Mesenchymal stem cell (in vitro differentiated cells and primary cell): ENCODE results near the gene ATOH7.

Experiments used
- DNase-seq: peaks from one replicate; pipeline ENCODE4 v3.0.0-alpha.2; 2013
- H2AFZ ChIP-seq: one replicate; pipeline ENCODE4 v1.6.1; 2013; ENCODE audit warnings: low read depth, mild to moderate bottlenecking, control low read depth, inconsistent platforms, low read length, moderate library complexity
- H2AK5ac ChIP-seq: 2 replicates; pipeline ENCODE4 v1.6.1; 2013; ENCODE audit warnings: low read length, moderate library complexity, mild to moderate bottlenecking, inconsistent platforms; ENCODE audit not compliant: severe bottlenecking
- H2BK120ac ChIP-seq: one replicate; pipeline ENCODE4 v1.6.1; 2013; ENCODE audit warnings: low read depth, mild to moderate bottlenecking, inconsistent platforms, low read length, moderate library complexity
- H2BK12ac ChIP-seq, 2 experiments: one replicate each; pipeline ENCODE4 v1.6.1; 2013; ENCODE audit warnings: inconsistent platforms in 2 of 2, low read length in 2 of 2, mild to moderate bottlenecking in 2 of 2, moderate library complexity in 2 of 2, control low read depth in 1 of 2
- H2BK15ac ChIP-seq: one replicate; pipeline ENCODE4 v1.6.1; 2013; ENCODE audit warnings: mild to moderate bottlenecking, low read depth, inconsistent platforms; ENCODE audit not compliant: poor library complexity, severe bottlenecking
- H2BK5ac ChIP-seq: 2 replicates; pipeline ENCODE4 v1.6.1; 2013; ENCODE audit warnings: low read depth, mild to moderate bottlenecking, low read length, control low read depth, inconsistent platforms; ENCODE audit not compliant: poor library complexity, severe bottlenecking
- H3K14ac ChIP-seq, 2 experiments: one replicate each; pipeline ENCODE4 v1.6.1; 2013; ENCODE audit warnings: inconsistent platforms in 2 of 2, low read length in 2 of 2, control low read depth in 1 of 2, mild to moderate bottlenecking in 1 of 2, moderate library complexity in 1 of 2
- H3K18ac ChIP-seq, 2 experiments: one replicate each; pipeline ENCODE4 v1.6.1; 2013; ENCODE audit warnings: inconsistent platforms in 2 of 2, low read length in 2 of 2, control low read depth in 1 of 2, low read depth in 1 of 2, mild to moderate bottlenecking in 1 of 2
- H3K23ac ChIP-seq, 2 experiments: one replicate each; pipeline ENCODE4 v1.6.1; 2013; ENCODE audit warnings: inconsistent platforms in 2 of 2, low read length in 2 of 2, mild to moderate bottlenecking in 2 of 2, moderate library complexity in 2 of 2, control low read depth in 1 of 2
- H3K27ac ChIP-seq: 2 replicates; pipeline ENCODE4 v1.5.1; 2013; ENCODE audit warnings: mild to moderate bottlenecking, moderate library complexity, low read length, control low read depth, inconsistent platforms; ENCODE audit not compliant: poor library complexity, severe bottlenecking
- H3K27me3 ChIP-seq, 2 experiments: 2 replicates each; pipeline versions ENCODE4 v1.6.1 to v1.7.0; 2013; ENCODE audit warnings: low read length in 2 of 2, mild to moderate bottlenecking in 2 of 2, moderate library complexity in 2 of 2, control low read depth in 1 of 2, inconsistent platforms in 1 of 2; ENCODE audit not compliant: control insufficient read depth in 1 of 2, insufficient read depth in 1 of 2
- H3K36me3 ChIP-seq, 2 experiments: 2 replicates each; pipeline versions ENCODE4 v1.6.1 to v1.7.0; 2013; ENCODE audit warnings: low read length in 2 of 2, control low read depth in 1 of 2, inconsistent platforms in 1 of 2, low read depth in 1 of 2, mild to moderate bottlenecking in 1 of 2; ENCODE audit not compliant: insufficient read depth in 2 of 2, control insufficient read depth in 1 of 2
- H3K4ac ChIP-seq, 2 experiments: one replicate each; pipeline ENCODE4 v1.6.1; 2013; ENCODE audit warnings: inconsistent platforms in 2 of 2, low read length in 2 of 2, mild to moderate bottlenecking in 2 of 2, moderate library complexity in 2 of 2, control low read depth in 1 of 2, low read depth in 1 of 2
- H3K4me1 ChIP-seq: 2 replicates; pipeline ENCODE4 v1.6.1; 2013; ENCODE audit warnings: low read depth, low read length, control low read depth; ENCODE audit not compliant: control insufficient read depth, insufficient read depth
- H3K4me2 ChIP-seq: 2 replicates; pipeline ENCODE4 v1.6.1; 2013; ENCODE audit warnings: low read length, mild to moderate bottlenecking, inconsistent platforms; ENCODE audit not compliant: poor library complexity, severe bottlenecking
- H3K4me3 ChIP-seq, 2 experiments: 2 replicates each; pipeline versions ENCODE4 v1.5.1 to v1.7.0; 2013; ENCODE audit warnings: low read length in 2 of 2, mild to moderate bottlenecking in 2 of 2, control low read depth in 1 of 2, low read depth in 1 of 2; ENCODE audit not compliant: insufficient read depth in 1 of 2
- H3K79me1 ChIP-seq: replicated peaks from 2 replicates; pipeline ENCODE4 v1.6.1; 2013; ENCODE audit warnings: mild to moderate bottlenecking, control low read depth, low read length, inconsistent platforms; ENCODE audit not compliant: poor library complexity, severe bottlenecking
- H3K9ac ChIP-seq: 2 replicates; pipeline ENCODE4 v1.7.0; 2013; ENCODE audit warnings: mild to moderate bottlenecking, low read length, moderate library complexity
- H3K9me3 ChIP-seq: 2 replicates; pipeline ENCODE4 v1.7.0; 2013; ENCODE audit warnings: mild to moderate bottlenecking, low read length; ENCODE audit not compliant: control insufficient read depth
- H4K8ac ChIP-seq: one replicate; pipeline ENCODE4 v1.6.1; 2013; ENCODE audit warnings: inconsistent platforms, mild to moderate bottlenecking, low read length, moderate library complexity
- H4K91ac ChIP-seq: one replicate; pipeline ENCODE4 v1.6.1; 2013; ENCODE audit warnings: mild to moderate bottlenecking, low read length, inconsistent platforms
- WGBS: methylation state at CpG from one replicate; pipeline ENCODE4 v1.1.7; 2013; ENCODE audit warnings: mixed read lengths; 5-methylcytosine and 5-hydroxymethylcytosine counted together

The ATOH7 gene

GRCh38 chr10:68237173-68237572, 5.3 kb upstream of the ATOH7 start:
- no peak overlapping the region for H4K8ac ChIP-seq
- no CpG with 5 or more reads among the region's 3 CpGs for WGBS
- no peak overlapping the region for H2BK12ac ChIP-seq
- no peak overlapping the region for H3K14ac ChIP-seq
- H3K4ac ChIP-seq, result no peak overlapping the region
- no peak overlapping the region for H3K27ac ChIP-seq
- H3K79me1 ChIP-seq, result no peaks in the 10 kb centered on the region
- H3K9ac ChIP-seq, result no peak overlapping the region
- H2BK15ac ChIP-seq, result no peak overlapping the region
- H2BK120ac ChIP-seq, result no peak overlapping the region
- no peak overlapping the region for H2AK5ac ChIP-seq
- no peak overlapping the region for H3K23ac ChIP-seq
- H3K4me1 ChIP-seq, result no peaks in the 10 kb centered on the region
- no peak for DNase-seq
- no peak overlapping the region for H3K4me3 ChIP-seq
- H3K36me3 ChIP-seq, result no peaks in the 10 kb centered on the region
- no peak overlapping the region for H3K4me2 ChIP-seq
- H4K91ac ChIP-seq, result no peak overlapping the region
- no peak overlapping the region for H2AFZ ChIP-seq
- peaks cover 6 to 28% of the 10 kb centered on the region in 2 experiments for H3K27me3 ChIP-seq
- H2BK5ac ChIP-seq, result no peak overlapping the region
- H3K18ac ChIP-seq, result no peak overlapping the region
- no peaks in the 10 kb centered on the region for H3K9me3 ChIP-seq

- no peak overlapping the region for H3K14ac ChIP-seq
- H2BK12ac ChIP-seq, result no peak overlapping the region
- no peak overlapping the region for H3K23ac ChIP-seq
- peaks cover 3% of the 10 kb centered on the region for H3K4me1 ChIP-seq
- H3K4ac ChIP-seq, result no peak overlapping the region
- H3K4me2 ChIP-seq, result no peak overlapping the region
- no peaks in the 10 kb centered on the region for H3K36me3 ChIP-seq
- H4K8ac ChIP-seq, result no peak overlapping the region
- no peak overlapping the region for H3K27ac ChIP-seq
- H3K79me1 ChIP-seq, result no peaks in the 10 kb centered on the region
- H3K9me3 ChIP-seq, result no peaks in the 10 kb centered on the region
- H3K9ac ChIP-seq, result no peak overlapping the region
- no peak for DNase-seq
- H2BK5ac ChIP-seq, result no peak overlapping the region
- H2AK5ac ChIP-seq, result no peak overlapping the region
- no peak overlapping the region for H2AFZ ChIP-seq
- H2BK120ac ChIP-seq, result no peak overlapping the region
- no peak overlapping the region for H2BK15ac ChIP-seq
- H3K18ac ChIP-seq, result no peak overlapping the region
- no peak overlapping the region for H4K91ac ChIP-seq
- H3K4me3 ChIP-seq, result no peak overlapping the region
- H3K27me3 ChIP-seq, result peaks cover 6 to 28% of the 10 kb centered on the region in 2 experiments
Observed at GRCh38 chr10:68235581-68235980, 3.7 kb upstream of the ATOH7 start.

GRCh38 chr10:68235111-68235510, 3.2 kb upstream of the ATOH7 start:
- WGBS, result 85% methylated on average over 2 of the region's 2 CpGs

GRCh38 chr10:68233046-68233445, 1.1 kb upstream of the ATOH7 start:
- no peaks in the 10 kb centered on the region for H3K36me3 ChIP-seq
- H2BK120ac ChIP-seq, result no peak overlapping the region
- H3K4me3 ChIP-seq, result no peak overlapping the region
- DNase-seq, result no peak
- H2BK5ac ChIP-seq, result no peak overlapping the region
- H4K8ac ChIP-seq, result no peak overlapping the region
- no peaks in the 10 kb centered on the region for H3K79me1 ChIP-seq
- H3K9ac ChIP-seq, result no peak overlapping the region
- H3K4me2 ChIP-seq, result no peak overlapping the region
- no peak overlapping the region for H3K4ac ChIP-seq
- no peak overlapping the region for H2AFZ ChIP-seq
- peaks cover 3% of the 10 kb centered on the region for H3K4me1 ChIP-seq
- H3K14ac ChIP-seq, result no peak overlapping the region
- H3K27ac ChIP-seq, result no peak overlapping the region
- no peaks in the 10 kb centered on the region for H3K9me3 ChIP-seq
- no peak overlapping the region for H2BK12ac ChIP-seq
- H3K18ac ChIP-seq, result no peak overlapping the region
- H4K91ac ChIP-seq, result no peak overlapping the region
- H2BK15ac ChIP-seq, result no peak overlapping the region
- WGBS, result 83% methylated on average over 2 of the region's 3 CpGs
- H2AK5ac ChIP-seq, result no peak overlapping the region
- H3K27me3 ChIP-seq, result peaks cover 6 to 23% of the 10 kb centered on the region in 2 experiments
- H3K23ac ChIP-seq, result no peak overlapping the region

More at GRCh38 chr10:68235111-68235510, 3.2 kb upstream of the ATOH7 start:
- no peak for DNase-seq
- peaks cover 3% of the 10 kb centered on the region for H3K4me1 ChIP-seq
- no peak overlapping the region for H2BK15ac ChIP-seq
- H3K14ac ChIP-seq, result no peak overlapping the region
- H2BK120ac ChIP-seq, result no peak overlapping the region
- H3K18ac ChIP-seq, result no peak overlapping the region
- H3K4me3 ChIP-seq, result no peak overlapping the region
- H3K36me3 ChIP-seq, result no peaks in the 10 kb centered on the region
- no peak overlapping the region for H2BK12ac ChIP-seq
- H3K23ac ChIP-seq, result no peak overlapping the region
- H3K27me3 ChIP-seq, result peaks cover 6 to 28% of the 10 kb centered on the region in 2 experiments
- H3K9ac ChIP-seq, result no peak overlapping the region
- H2BK5ac ChIP-seq, result no peak overlapping the region
- no peaks in the 10 kb centered on the region for H3K9me3 ChIP-seq
- no peaks in the 10 kb centered on the region for H3K79me1 ChIP-seq
- no peak overlapping the region for H4K8ac ChIP-seq
- H3K4ac ChIP-seq, result no peak overlapping the region
- no peak overlapping the region for H2AK5ac ChIP-seq
- H2AFZ ChIP-seq, result no peak overlapping the region
- H3K4me2 ChIP-seq, result no peak overlapping the region
- no peak overlapping the region for H4K91ac ChIP-seq
- no peak overlapping the region for H3K27ac ChIP-seq
